Measurements from ENCODE around the gene MAD2L1. TPM values are rescaled to one million over a fixed set of nuclear protein-coding genes. Genes with fewer than 3 reads are reported as not detected.

Gene MAD2L1
- total RNA-seq, 2 experiments from 2014 or later: 92.0 to 96.6 TPM

DNA sequence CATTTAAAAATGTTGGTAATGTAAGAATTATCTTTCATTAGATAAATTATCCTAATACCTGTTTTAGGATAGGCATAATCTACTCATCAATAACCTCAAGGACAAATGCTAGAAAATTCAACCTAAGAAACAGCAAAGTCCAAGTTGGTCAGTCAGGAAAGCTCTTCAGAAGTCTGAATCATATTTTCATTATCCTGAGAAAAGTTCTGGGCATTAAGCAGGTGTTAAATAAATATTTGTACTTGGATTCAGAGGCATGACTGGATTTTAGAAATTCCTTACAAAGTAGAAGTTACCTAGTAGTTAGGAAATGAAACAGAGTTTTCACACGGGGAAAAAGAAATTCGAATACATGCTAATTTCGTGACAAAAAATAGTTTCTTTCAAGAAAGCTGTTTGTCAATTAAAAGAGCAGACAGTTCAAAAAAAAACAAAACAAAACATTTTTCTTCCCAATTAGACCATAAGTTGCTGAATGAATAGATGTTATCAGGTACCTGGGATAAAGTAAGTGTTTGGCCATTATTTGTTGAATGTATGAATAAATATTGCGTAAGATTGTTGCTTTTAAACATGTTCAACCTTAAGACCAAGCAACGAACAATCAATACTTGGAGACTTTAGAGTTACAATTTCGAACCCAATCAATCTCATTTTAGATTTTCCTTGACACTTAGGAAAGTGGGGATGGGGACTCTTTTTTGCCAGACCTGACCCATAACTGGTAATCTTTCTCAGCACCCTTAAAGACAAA lies 48.5 kb downstream of the MAD2L1 start:
- intact Hi-C loops (cut with micrococcal nuclease): no loop called here
- ChIA-PET POLR2A (no interaction called here), CTCF (interaction anchor here (1.1 kb wide), 1 partner anchor 10 kb away, joined by 3 read pairs; no protein-coding TSS in a partner anchor)
- H3K36me3 Mint-ChIP-seq: no peaks in the 10 kb centered on the region
- peaks cover 15% of the 10 kb centered on the region for H3K27me3 Mint-ChIP-seq
- H3K4me3 Mint-ChIP-seq: no peak overlapping the region
- H3K27ac Mint-ChIP-seq: no peak overlapping the region
- no peaks in the 10 kb centered on the region for H3K4me1 Mint-ChIP-seq (ENCODE audit: low read depth)
- H3K9me3 Mint-ChIP-seq: no peaks in the 10 kb centered on the region
- DNase-seq: no peak

DNA sequence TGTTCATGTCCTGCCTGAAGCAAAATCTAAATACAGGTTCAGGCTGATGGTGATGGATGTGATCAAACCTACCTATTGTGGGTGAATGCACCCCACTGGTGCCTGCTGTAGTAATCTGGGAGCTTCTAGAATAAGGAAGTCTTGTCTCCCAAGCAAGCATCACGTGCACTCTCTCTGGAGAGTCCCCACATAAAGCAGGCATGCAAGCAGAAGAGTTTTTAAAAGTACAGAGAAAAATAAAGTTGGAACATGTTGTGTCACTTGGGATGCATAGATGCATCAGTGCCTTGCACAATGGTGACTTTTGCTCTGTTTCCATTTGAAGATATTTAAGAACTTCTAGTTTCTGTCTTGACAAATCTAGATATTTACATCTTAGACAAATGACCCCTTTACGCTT lies 54.9 kb downstream of the MAD2L1 start:
- intact Hi-C loops (cut with micrococcal nuclease): no loop called here
- ChIA-PET CTCF (no interaction called here), POLR2A (no interaction called here)
- Mint-ChIP-seq H3K9me3 (no peaks in the 10 kb centered on the region), H3K4me1 (ENCODE audit: low read depth) (no peaks in the 10 kb centered on the region), H3K36me3 (no peaks in the 10 kb centered on the region), H3K27me3 (peaks cover 10% of the 10 kb centered on the region), H3K4me3 (no peak overlapping the region), H3K27ac (no peak overlapping the region)
- DNase-seq: no peak

DNA sequence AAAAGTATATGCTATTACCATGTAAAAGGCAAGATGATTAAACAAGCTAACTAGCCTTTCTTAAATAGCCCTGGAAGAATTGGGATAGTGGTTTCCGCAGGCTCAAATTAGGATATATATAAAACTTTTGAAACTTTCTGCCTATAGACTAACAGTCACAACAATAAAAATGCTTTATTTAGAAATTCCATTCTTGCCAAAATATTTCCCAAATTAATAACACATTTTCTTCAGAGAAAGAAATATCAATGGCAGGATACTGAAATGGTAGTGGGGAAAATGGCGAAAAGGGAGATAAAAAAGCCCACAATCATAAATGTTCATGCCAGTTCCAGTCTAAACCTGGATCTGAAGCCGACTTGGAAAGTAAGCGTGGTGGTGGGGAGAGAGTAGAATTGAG lies 56.0 kb downstream of the MAD2L1 start:
- peaks cover 8% of the 10 kb centered on the region for H3K27me3 Mint-ChIP-seq
- DNase-seq: no peak
- no peaks in the 10 kb centered on the region for H3K36me3 Mint-ChIP-seq
- no peaks in the 10 kb centered on the region for H3K9me3 Mint-ChIP-seq
- no peak overlapping the region for H3K27ac Mint-ChIP-seq
- CTCF ChIA-PET: no interaction called here
- H3K4me3 Mint-ChIP-seq: no peak overlapping the region
- H3K4me1 Mint-ChIP-seq (ENCODE audit: low read depth): no peaks in the 10 kb centered on the region
- POLR2A ChIA-PET: no interaction called here
- intact Hi-C loops (cut with micrococcal nuclease): no loop called here

DNA sequence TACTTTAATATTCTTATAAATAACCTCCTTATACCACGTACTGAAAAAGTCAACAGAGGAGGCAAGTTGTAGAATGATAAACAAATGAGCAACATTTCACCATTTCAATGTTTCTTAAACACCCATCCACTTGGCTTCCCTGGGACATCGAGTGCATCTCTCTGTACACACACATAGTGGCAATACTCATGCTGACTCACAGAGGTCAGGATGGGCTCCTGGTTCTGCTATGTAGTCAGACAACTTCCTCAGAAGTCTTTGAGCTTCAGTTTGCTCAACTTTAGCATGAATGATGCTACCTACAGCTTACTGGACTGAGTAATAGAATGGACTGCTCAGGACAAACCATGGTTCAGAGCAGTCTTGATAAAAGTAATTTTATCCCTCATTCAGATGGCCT lies 56.9 kb downstream of the MAD2L1 start:
- ChIA-PET POLR2A (no interaction called here), CTCF (no interaction called here)
- H3K36me3 Mint-ChIP-seq: no peaks in the 10 kb centered on the region
- no peak for DNase-seq
- no peak overlapping the region for H3K4me3 Mint-ChIP-seq
- no peak overlapping the region for H3K27ac Mint-ChIP-seq
- intact Hi-C loops (cut with micrococcal nuclease): no loop called here
- H3K4me1 Mint-ChIP-seq (ENCODE audit: low read depth): no peaks in the 10 kb centered on the region
- peaks cover 6% of the 10 kb centered on the region for H3K27me3 Mint-ChIP-seq
- H3K9me3 Mint-ChIP-seq: no peaks in the 10 kb centered on the region

DNA sequence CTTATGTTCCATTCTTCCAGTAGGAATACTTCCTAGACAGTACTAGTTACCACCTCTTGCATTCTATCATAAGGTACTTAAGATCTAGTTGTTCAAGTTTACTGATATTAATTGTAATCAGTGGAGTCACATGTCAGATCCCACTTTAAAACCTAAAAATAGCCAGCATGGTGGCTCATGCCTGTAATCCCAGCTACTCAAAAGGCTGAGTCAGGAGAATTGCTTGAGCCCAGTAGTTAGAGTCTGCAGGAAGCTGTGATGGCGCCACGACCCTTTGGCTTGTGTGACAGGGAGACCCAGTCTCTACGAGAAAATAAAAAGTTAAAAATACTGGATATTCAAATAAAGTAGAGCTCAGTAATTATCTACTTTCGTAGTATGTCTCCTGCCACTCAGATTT lies 57.7 kb downstream of the MAD2L1 start:
- Mint-ChIP-seq H3K9me3 (no peaks in the 10 kb centered on the region), H3K27me3 (peaks cover 8% of the 10 kb centered on the region)
- POLR2A ChIA-PET: no interaction called here

DNA sequence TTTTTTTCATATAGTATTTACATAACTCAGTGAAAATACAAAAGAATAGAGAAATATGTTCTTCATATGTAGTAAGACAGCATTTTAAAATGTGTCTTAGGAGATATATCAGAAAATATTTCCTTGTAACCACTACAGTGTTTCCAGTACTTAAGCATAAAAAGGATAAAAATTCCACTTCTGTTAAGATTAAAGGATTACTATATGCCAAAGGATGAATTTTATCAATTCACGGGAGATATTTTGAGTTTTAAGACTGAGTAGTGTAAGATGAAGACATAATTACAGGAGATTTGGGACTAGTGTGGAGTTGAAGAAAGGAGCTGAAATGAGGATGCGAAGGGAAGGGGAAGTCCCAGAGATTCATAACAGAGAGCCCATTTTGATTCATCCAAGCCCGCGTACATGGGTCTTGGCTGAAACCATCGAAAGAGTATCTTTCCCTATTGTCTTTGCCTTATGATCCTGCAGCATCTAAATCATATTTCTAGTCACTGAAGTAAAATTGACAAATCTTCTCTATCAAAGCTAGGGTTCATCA lies 58.7 kb downstream of the MAD2L1 start:
- no peaks in the 10 kb centered on the region for H3K36me3 Mint-ChIP-seq
- H3K27me3 Mint-ChIP-seq: peaks cover 6% of the 10 kb centered on the region
- CTCF ChIA-PET: interaction anchor here (0.8 kb wide), 1 partner anchor 379 kb away, joined by 3 read pairs; the partner anchor contains the start of gene PDE5A
- POLR2A ChIA-PET: no interaction called here
- intact Hi-C loops (cut with micrococcal nuclease): no loop called here
- peak; percentile 19 for DNase-seq
- no peak overlapping the region for H3K27ac Mint-ChIP-seq
- no peaks in the 10 kb centered on the region for H3K4me1 Mint-ChIP-seq (ENCODE audit: low read depth)
- no peaks in the 10 kb centered on the region for H3K9me3 Mint-ChIP-seq
- no peak overlapping the region for H3K4me3 Mint-ChIP-seq

More for the DNA sequence above, 57.7 kb downstream of the MAD2L1 start:
- intact Hi-C loops (cut with micrococcal nuclease): no loop called here
- Mint-ChIP-seq H3K36me3 (no peaks in the 10 kb centered on the region), H3K4me1 (ENCODE audit: low read depth) (no peaks in the 10 kb centered on the region), H3K27ac (no peak overlapping the region), H3K4me3 (no peak overlapping the region)
- CTCF ChIA-PET: no interaction called here
- DNase-seq: no peak

DNA sequence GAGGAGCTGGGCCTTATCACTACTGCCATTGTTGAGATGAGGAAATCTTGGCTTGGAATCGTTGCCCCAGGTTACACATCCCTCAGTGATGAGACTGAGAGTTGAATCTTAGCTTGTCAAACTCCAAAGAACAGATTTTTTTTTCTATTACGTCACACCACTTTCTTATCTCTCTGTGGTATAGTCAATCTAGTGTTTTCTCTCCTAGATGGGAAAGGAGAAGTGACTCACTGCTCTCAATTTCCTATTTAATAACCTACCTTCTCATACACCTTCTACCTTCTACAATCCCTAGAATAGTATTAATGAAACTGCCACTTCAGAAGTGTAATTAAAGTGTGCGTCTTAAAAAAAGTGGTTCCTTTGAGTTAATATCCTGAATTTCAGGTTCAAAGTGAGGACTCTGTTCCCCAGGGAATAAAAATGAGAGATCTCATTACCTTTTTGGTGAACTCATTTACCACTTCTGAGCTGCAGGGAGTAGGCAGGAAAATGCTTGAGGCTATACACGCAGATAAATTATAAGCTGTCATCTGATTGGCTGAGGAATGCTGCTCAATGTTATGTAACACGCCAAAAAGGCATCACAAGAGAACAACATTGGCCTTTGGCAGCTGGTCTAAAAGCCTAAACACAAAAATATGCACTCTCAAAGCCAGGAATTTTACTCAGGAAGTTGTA lies 59.3 kb downstream of the MAD2L1 start:
- POLR2A ChIA-PET: no interaction called here
- H3K36me3 Mint-ChIP-seq: no peaks in the 10 kb centered on the region
- H3K27ac Mint-ChIP-seq: no peak overlapping the region
- CTCF ChIA-PET: no interaction called here
- H3K4me1 Mint-ChIP-seq (ENCODE audit: low read depth): no peaks in the 10 kb centered on the region
- H3K4me3 Mint-ChIP-seq: no peak overlapping the region
- peaks cover 8% of the 10 kb centered on the region for H3K27me3 Mint-ChIP-seq
- H3K9me3 Mint-ChIP-seq: no peaks in the 10 kb centered on the region
- intact Hi-C loops (cut with micrococcal nuclease): no loop called here
- no peak for DNase-seq
